Naive thymus-derived CD4-positive, alpha-beta T cell (primary cell): ENCODE results near the gene ABCC8. TPM values are rescaled to one million over a fixed set of nuclear protein-coding genes. Genes with fewer than 3 reads are reported as not detected.
A peak's percentile ranks its signal among the peaks of the same experiment; 100 is the strongest.

Experiments
- ATAC-seq: fragments of 150-1000 bp; cut with Tn5 transposase; 2 replicates; pipeline ENCODE4 v1.10.0; 2021; ENCODE audit warnings: mild to moderate bottlenecking, moderate library complexity
- CTCF ChIA-PET: fragments of 350-600 bp; sonication (Branson Sonifier 250); formaldehyde crosslinking; loops from one replicate; lab custom pipeline; 2021; ENCODE audit warnings: antibody characterized with exemption; lab: Charles Lee
- POLR2A ChIA-PET: fragments of 350-600 bp; sonication (Branson Sonifier 250); formaldehyde crosslinking; loops from one replicate; lab custom pipeline; 2021; ENCODE audit warnings: antibody characterized with exemption, inconsistent platforms; lab: Charles Lee
- DNase-seq, 9 donors: peaks; one replicate each; pipeline versions ENCODE4 v3.0.0 to v3.0.0-alpha.2; 2020 to 2022; ENCODE audit warnings: mixed read lengths in 1 of 9
- H3K27ac ChIP-seq: one replicate; pipeline ENCODE4 v1.7.0; 2013; ENCODE audit warnings: mild to moderate bottlenecking, low read depth, low read length, moderate library complexity
- H3K27me3 ChIP-seq, 2 donors: one replicate each; pipeline ENCODE4 v1.7.0; 2013; ENCODE audit warnings: low read length in 2 of 2, mild to moderate bottlenecking in 2 of 2, moderate library complexity in 2 of 2; ENCODE audit not compliant: control insufficient read depth in 2 of 2, insufficient read depth in 2 of 2
- H3K36me3 ChIP-seq, 3 experiments: 1 replicate in 2 of 3; 2 replicates in 1 of 3; pipeline ENCODE4 v1.7.0; 2013; ENCODE audit warnings: low read length in 3 of 3, mild to moderate bottlenecking in 3 of 3, moderate library complexity in 1 of 3; ENCODE audit not compliant: insufficient read depth in 3 of 3, control insufficient read depth in 2 of 3
- H3K4me1 ChIP-seq, 2 donors: one replicate each; pipeline ENCODE4 v1.7.0; 2013; ENCODE audit warnings: low read length in 2 of 2, mild to moderate bottlenecking in 2 of 2, moderate library complexity in 1 of 2; ENCODE audit not compliant: control insufficient read depth in 2 of 2, insufficient read depth in 2 of 2
- H3K4me3 ChIP-seq: 2 replicates; pipeline ENCODE4 v1.7.0; 2013; ENCODE audit warnings: mild to moderate bottlenecking, low read length
- H3K9me3 ChIP-seq, 3 experiments: 1 replicate in 2 of 3; 2 replicates in 1 of 3; pipeline ENCODE4 v1.7.0; 2013; ENCODE audit warnings: low read length in 3 of 3; ENCODE audit not compliant: control insufficient read depth in 2 of 3
- H3K27ac Mint-ChIP-seq, 9 donors: one replicate each; pipeline ENCODE4 v1.8.0; 2020 to 2022; ENCODE audit warnings: mixed read lengths in 9 of 9, mild to moderate bottlenecking in 8 of 9, moderate library complexity in 5 of 9, inconsistent platforms in 2 of 9
- H3K27me3 Mint-ChIP-seq, 5 donors: one replicate each; pipeline ENCODE4 v1.8.0; 2021 to 2022; ENCODE audit warnings: mixed read lengths in 5 of 5, mild to moderate bottlenecking in 1 of 5
- H3K36me3 Mint-ChIP-seq, 5 donors: one replicate each; pipeline ENCODE4 v1.8.0; 2020 to 2022; ENCODE audit warnings: mixed read lengths in 5 of 5, mild to moderate bottlenecking in 3 of 5, inconsistent platforms in 1 of 5
- H3K4me1 Mint-ChIP-seq, 7 donors: one replicate each; pipeline ENCODE4 v1.8.0; 2020 to 2022; ENCODE audit warnings: mixed read lengths in 7 of 7, mild to moderate bottlenecking in 3 of 7, inconsistent platforms in 1 of 7
- H3K4me3 Mint-ChIP-seq, 10 donors: one replicate each; pipeline ENCODE4 v1.8.0; 2020 to 2022; ENCODE audit warnings: mild to moderate bottlenecking in 10 of 10, mixed read lengths in 10 of 10, moderate library complexity in 6 of 10, inconsistent platforms in 2 of 10
- H3K9me3 Mint-ChIP-seq, 11 donors: one replicate each; pipeline ENCODE4 v1.8.0; 2020 to 2022; ENCODE audit warnings: mixed read lengths in 11 of 11, mild to moderate bottlenecking in 4 of 11, inconsistent platforms in 1 of 11, moderate library complexity in 1 of 11
- intact Hi-C, 2 donors: fragments of 100-400 bp; cut with micrococcal nuclease; formaldehyde crosslinking; loops; one replicate each; pipeline ENCODE4 v1.15.1; 2023
- polyA plus RNA-seq, 2 donors: library from polyadenylated mRNA; unstranded; fragments of 300-500 nt; fragmentation: Illumina TruSeq; gene quantifications; one replicate each; pipeline ENCODE4 v1.2.3, GENCODE V29; 2021
- total RNA-seq, 6 experiments: library from RNA in 5 of 6; stranded (reverse) in 5 of 6; gene quantifications; 1 replicate in 5 of 6; 2 replicates in 1 of 6; pipeline ENCODE4 v1.2.3 and lab custom pipeline; 2021 to 2026

ABCC8 gene
- total and polyA plus RNA-seq, 7 experiments from 2014 or later, result 0.36 TPM; not detected in 6

DNA sequence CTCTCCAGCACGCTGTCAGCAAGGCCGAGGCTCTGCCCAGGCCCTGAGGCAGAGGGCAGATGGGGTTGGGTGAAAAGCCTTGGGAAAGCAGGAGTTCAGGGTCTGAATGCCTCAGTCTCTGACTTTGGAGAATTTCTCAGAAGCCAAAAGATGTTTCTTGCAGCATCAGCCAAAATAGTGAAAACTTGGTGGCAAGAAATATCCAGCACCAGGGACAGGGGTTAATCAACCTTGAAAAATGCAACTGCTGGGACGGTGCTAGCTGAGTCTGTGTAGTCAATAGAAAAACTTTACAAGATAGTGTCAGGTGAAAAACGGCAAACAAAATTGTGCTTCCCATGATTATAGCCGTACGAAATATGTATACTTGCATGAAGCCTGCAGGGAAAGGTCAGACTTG, 1.4 kb upstream of the ABCC8 start:
- Mint-ChIP-seq H3K4me1 (peaks cover 0 to 9% (median 3%) of the 10 kb centered on the region in 7 donors), H3K36me3 (no peaks in the 10 kb centered on the region), H3K9me3 (peaks cover 0 to 2% (median 0%) of the 10 kb centered on the region in 11 donors), H3K4me3 (no peak overlapping the region), H3K27me3 (peaks cover 50 to 73% (median 52%) of the 10 kb centered on the region in 5 donors), H3K27ac (no peak overlapping the region)
- no peaks in the 10 kb centered on the region for H3K9me3 ChIP-seq
- H3K4me3 ChIP-seq, result no peak overlapping the region
- intact Hi-C loops, result no loop called here
- no peaks in the 10 kb centered on the region for H3K36me3 ChIP-seq
- H3K27ac ChIP-seq, result no peak overlapping the region
- H3K27me3 ChIP-seq, result no peaks in the 10 kb centered on the region
- no peaks in the 10 kb centered on the region for H3K4me1 ChIP-seq
- ChIA-PET POLR2A (no interaction called here), CTCF (no interaction called here)
- DNase-seq, result no peak
- no peak for ATAC-seq

DNA sequence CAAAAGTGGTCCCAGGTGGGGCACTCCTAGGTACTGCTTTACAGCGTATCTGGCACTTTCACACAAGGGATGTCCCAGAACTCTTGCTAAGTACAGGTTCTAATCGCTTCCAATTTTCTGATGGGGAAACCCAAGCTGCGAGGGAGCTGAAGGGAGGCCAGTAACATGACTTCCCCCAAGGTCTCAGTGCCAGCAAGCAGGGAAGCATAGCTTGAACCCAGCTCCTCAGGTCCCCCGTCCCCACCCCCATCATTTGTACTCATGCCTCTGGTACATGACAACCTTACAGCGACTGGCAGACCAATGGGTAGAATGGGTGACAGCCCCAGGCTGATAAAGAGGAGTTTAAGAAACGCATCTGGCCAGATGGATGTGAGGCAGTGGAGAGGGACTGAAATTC, 716 bp upstream of the ABCC8 start:
- intact Hi-C loops, result no loop called here
- Histone ChIP-seq H3K9me3 (no peaks in the 10 kb centered on the region), H3K27ac (no peak overlapping the region), H3K36me3 (no peaks in the 10 kb centered on the region), H3K27me3 (no peaks in the 10 kb centered on the region), H3K4me3 (no peak overlapping the region), H3K4me1 (no peaks in the 10 kb centered on the region)
- H3K36me3 Mint-ChIP-seq, result no peaks in the 10 kb centered on the region
- ATAC-seq (no peak), DNase-seq (no peak)
- peaks cover 0 to 9% (median 3%) of the 10 kb centered on the region in 7 donors for H3K4me1 Mint-ChIP-seq
- peaks cover 0 to 2% (median 0%) of the 10 kb centered on the region in 11 donors for H3K9me3 Mint-ChIP-seq
- peak overlapping the region in 2 of 10 donors; percentile 0 to 16 for H3K4me3 Mint-ChIP-seq
- POLR2A ChIA-PET, result no interaction called here
- no peak overlapping the region for H3K27ac Mint-ChIP-seq
- CTCF ChIA-PET, result no interaction called here
- peaks cover 50 to 80% (median 57%) of the 10 kb centered on the region in 5 donors for H3K27me3 Mint-ChIP-seq

DNA sequence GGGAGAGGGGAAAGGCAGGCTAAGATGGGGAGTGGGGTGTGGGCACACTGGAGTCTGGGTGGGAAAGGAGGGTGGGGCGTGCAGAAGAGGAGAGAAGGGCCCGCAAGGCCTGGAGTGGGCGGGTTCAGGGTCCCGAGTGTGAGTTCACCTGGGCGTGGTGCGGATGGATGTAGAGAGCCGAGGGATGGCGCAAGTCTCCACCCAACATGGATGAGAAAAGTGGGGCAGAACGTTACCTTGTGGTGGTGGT, 364 bp upstream of the ABCC8 start:
- ATAC-seq (no peak), DNase-seq (no peak)
- H3K27ac Mint-ChIP-seq, result peak overlapping the region in 1 of 9 donors; percentile 63
- CTCF ChIA-PET, result no interaction called here
- no peaks in the 10 kb centered on the region for H3K36me3 ChIP-seq
- peaks cover 0 to 9% (median 3%) of the 10 kb centered on the region in 7 donors for H3K4me1 Mint-ChIP-seq
- no peaks in the 10 kb centered on the region for H3K36me3 Mint-ChIP-seq
- no peak overlapping the region for H3K4me3 ChIP-seq
- H3K27me3 Mint-ChIP-seq, result peaks cover 51 to 82% (median 57%) of the 10 kb centered on the region in 5 donors
- H3K27ac ChIP-seq, result no peak overlapping the region
- H3K4me3 Mint-ChIP-seq, result peak overlapping the region in 1 of 10 donors; percentile 16
- no peaks in the 10 kb centered on the region for H3K9me3 ChIP-seq
- H3K4me1 ChIP-seq, result no peaks in the 10 kb centered on the region
- peaks cover 0 to 2% (median 0%) of the 10 kb centered on the region in 11 donors for H3K9me3 Mint-ChIP-seq
- intact Hi-C loops, result no loop called here
- H3K27me3 ChIP-seq, result no peaks in the 10 kb centered on the region
- POLR2A ChIA-PET, result no interaction called here

DNA sequence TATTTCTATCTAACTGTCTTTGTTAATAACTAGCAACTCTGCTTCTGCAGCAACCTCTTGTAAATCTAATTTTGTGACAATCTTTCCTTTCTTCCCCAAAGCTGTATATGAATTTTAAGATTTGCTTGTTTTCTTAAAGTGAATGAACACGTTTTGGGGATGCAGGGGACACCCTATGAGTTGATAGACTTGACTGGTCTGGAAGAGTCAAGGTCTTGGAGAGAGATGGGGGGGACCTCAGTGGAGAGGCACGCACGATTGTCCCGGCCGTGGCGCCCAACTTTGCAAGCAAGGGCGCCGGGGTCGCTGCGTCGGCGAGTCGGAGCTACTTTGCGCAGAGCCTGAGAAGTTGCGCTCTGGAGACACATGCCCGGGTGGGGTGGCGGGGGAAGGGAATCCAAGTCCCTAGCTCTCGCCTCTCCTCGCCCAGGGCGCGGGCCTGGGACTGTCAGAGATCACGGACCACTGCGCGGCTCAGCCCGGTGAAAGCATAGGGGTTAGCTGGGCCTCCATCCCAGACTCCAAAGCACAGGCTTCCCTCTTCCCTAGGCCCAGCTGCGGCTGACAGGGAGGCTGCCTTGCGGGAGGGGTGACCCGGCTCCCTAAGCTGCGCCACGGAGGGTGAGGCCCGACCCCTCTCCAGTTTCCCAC, 854 bp downstream of the ABCC8 start:
- Histone ChIP-seq H3K4me3 (no peak overlapping the region), H3K9me3 (no peaks in the 10 kb centered on the region), H3K27ac (no peak overlapping the region), H3K4me1 (no peaks in the 10 kb centered on the region), H3K36me3 (no peaks in the 10 kb centered on the region), H3K27me3 (no peaks in the 10 kb centered on the region)
- H3K9me3 Mint-ChIP-seq, result peaks cover 0 to 2% (median 0%) of the 10 kb centered on the region in 11 donors
- ATAC-seq, result no peak
- peaks cover 48 to 89% (median 60%) of the 10 kb centered on the region in 5 donors for H3K27me3 Mint-ChIP-seq
- intact Hi-C loops, result no loop called here
- no peak for DNase-seq
- H3K27ac Mint-ChIP-seq, result no peak overlapping the region
- ChIA-PET POLR2A (no interaction called here), CTCF (no interaction called here)
- H3K36me3 Mint-ChIP-seq, result no peaks in the 10 kb centered on the region
- peak overlapping the region in 2 of 10 donors; percentile 51 to 55 for H3K4me3 Mint-ChIP-seq
- H3K4me1 Mint-ChIP-seq, result peaks cover 0 to 9% (median 3%) of the 10 kb centered on the region in 7 donors

DNA sequence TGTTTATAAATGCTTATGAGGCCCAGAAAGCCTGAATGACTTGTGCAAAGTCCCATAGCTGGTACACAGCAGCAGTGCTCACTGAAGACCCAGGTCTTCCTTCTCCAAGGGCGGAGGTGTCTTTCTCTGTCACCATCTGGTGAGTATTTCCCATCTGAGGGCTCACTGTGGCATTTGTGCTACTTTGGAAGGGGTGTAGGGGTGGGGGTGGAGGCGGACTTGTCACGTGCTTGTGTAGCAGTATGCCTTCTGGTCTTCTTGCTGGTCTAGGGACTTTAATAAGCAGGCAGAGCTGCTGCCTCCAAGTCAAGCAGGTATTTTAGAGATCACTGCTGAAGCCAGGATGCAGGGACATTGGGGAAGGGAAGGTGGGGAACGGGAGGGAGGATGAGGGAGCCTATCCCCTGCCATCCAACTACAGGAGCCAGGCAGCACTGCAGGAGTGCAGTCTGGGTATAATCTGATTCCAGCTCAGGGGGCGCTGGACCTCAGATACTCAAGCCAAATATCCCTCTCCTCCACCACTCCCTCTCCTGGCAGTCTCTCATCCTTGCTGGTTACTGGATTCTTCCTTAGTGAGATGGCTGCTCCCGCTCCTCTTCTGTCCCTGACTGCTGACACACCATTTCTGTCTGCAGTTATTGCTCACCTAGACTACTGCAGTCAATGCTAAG, 3.4 kb downstream of the ABCC8 start:
- no peak for ATAC-seq
- Histone ChIP-seq H3K4me3 (no peak overlapping the region), H3K4me1 (no peaks in the 10 kb centered on the region), H3K9me3 (no peaks in the 10 kb centered on the region), H3K27ac (no peak overlapping the region), H3K27me3 (no peaks in the 10 kb centered on the region), H3K36me3 (no peaks in the 10 kb centered on the region)
- Mint-ChIP-seq H3K27ac (no peak overlapping the region), H3K36me3 (no peaks in the 10 kb centered on the region), H3K9me3 (peaks cover 0 to 2% (median 0%) of the 10 kb centered on the region in 11 donors), H3K4me1 (peaks cover 0 to 9% (median 2%) of the 10 kb centered on the region in 7 donors), H3K27me3 (peaks cover 40 to 68% (median 48%) of the 10 kb centered on the region in 5 donors), H3K4me3 (no peak overlapping the region)
- ChIA-PET CTCF (no interaction called here), POLR2A (no interaction called here)
- DNase-seq, result no peak
- intact Hi-C loops, result no loop called here

DNA sequence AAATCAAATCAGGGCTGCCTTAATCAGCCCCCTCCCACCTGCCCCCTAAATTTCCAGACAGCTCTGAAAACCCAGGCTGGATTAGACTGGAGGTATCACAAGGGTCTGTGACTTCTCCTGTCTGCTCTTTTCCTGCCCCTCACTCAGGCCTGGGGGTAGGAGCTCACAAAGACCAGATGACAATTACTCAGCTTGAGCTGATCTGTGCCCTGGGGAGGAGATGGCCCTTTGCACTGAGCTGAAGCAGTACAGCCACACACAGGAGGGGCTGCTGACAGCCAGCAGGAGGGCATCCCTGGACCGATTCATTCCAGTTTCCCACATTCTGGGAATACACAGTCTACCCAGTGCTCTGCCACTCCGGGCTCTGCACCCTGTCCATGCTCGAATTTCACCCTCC, 4.2 kb downstream of the ABCC8 start:
- Histone ChIP-seq H3K4me1 (no peaks in the 10 kb centered on the region), H3K27ac (no peak overlapping the region), H3K4me3 (no peak overlapping the region), H3K36me3 (no peaks in the 10 kb centered on the region), H3K9me3 (no peaks in the 10 kb centered on the region), H3K27me3 (no peaks in the 10 kb centered on the region)
- DNase-seq, result no peak
- Mint-ChIP-seq H3K9me3 (peaks cover 0 to 1% (median 0%) of the 10 kb centered on the region in 11 donors), H3K4me3 (no peak overlapping the region), H3K27me3 (peaks cover 35 to 61% (median 42%) of the 10 kb centered on the region in 5 donors), H3K36me3 (no peaks in the 10 kb centered on the region), H3K27ac (no peak overlapping the region), H3K4me1 (peaks cover 0 to 6% (median 2%) of the 10 kb centered on the region in 7 donors)
- intact Hi-C loops, result no loop called here
- ChIA-PET CTCF (no interaction called here), POLR2A (no interaction called here)
- ATAC-seq, result no peak

DNA sequence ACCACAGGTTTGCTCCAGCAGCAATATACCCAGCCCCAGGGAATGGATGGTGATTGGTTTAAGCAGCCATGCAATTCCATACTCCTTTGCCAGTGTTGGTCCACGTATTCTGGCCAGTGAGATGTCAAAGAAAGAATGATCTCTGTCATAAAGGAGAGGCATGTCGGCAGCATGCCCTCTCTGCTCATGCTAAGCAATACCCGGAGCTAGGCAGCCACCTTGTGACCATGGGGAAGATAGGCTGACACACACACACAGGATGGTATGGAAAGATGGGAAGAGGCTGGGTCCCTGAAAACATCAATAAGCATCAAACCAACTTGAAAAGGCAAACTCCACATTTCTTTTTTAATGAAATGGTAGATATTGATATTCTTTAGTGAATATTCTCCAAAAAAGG, 5.1 kb downstream of the ABCC8 start:
- Mint-ChIP-seq H3K27me3 (peaks cover 30 to 54% (median 37%) of the 10 kb centered on the region in 5 donors), H3K36me3 (no peaks in the 10 kb centered on the region), H3K9me3 (no peaks in the 10 kb centered on the region), H3K4me1 (peaks cover 0 to 5% (median 2%) of the 10 kb centered on the region in 7 donors), H3K4me3 (no peak overlapping the region), H3K27ac (no peak overlapping the region)
- ChIA-PET POLR2A (no interaction called here), CTCF (no interaction called here)
- Histone ChIP-seq H3K4me1 (no peaks in the 10 kb centered on the region), H3K4me3 (no peak overlapping the region), H3K27me3 (no peaks in the 10 kb centered on the region), H3K9me3 (no peaks in the 10 kb centered on the region), H3K27ac (no peak overlapping the region), H3K36me3 (no peaks in the 10 kb centered on the region)
- ATAC-seq (no peak), DNase-seq (no peak)
- intact Hi-C loops, result no loop called here
